GM23248 (cell line): ENCODE measurements around the gene RELB.

Experiments used
- EZH2 ChIP-seq: fragments of 200-600 bp; sonication (generic); IDR thresholded peaks from 2 replicates; pipeline ENCODE4 v1.6.1; 2018; ENCODE audit warnings: antibody characterized with exemption, mild to moderate bottlenecking; ENCODE audit not compliant: insufficient read depth, poor library complexity, severe bottlenecking
- EZH2phosphoT487 ChIP-seq: fragments of 200-600 bp; sonication (generic); IDR thresholded peaks from 2 replicates; pipeline ENCODE4 v1.6.1; 2018; ENCODE audit warnings: antibody characterized with exemption, moderate library complexity, mild to moderate bottlenecking, low read depth; ENCODE audit not compliant: insufficient read depth

DNA sequence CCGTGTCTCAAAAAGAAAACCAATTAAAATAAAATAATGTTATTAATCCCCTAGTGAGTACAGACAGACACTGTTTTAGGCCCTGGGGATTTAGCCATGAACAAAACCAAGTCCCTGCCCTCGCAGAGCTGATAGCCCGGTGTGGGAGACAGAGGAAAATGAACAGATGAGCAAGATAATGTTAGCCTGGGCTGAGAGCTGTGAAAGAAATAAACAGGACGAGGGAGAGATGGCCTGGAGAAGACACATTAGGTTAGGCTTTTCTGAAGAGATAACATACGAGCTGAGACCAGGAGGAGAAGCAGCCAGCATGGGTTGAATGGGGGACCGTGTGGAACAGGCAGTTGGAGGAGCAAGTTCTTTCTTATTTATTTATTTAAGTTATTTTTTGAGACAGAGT is 9.0 kb downstream of the RELB start:
- TF ChIP-seq EZH2phosphoT487, result no peak
- TF ChIP-seq EZH2, result no peak
